ENCODE measurements around the gene COL27A1.

- TF ChIP-seq REST (IDR thresholded peaks at IDR 0.05; ENCODE audit: insufficient read depth in 1 of 2, low read depth in 2 of 2, low read length in 2 of 2) (no peak), POLR2AphosphoS5 (IDR thresholded peaks at IDR 0.05; ENCODE audit: low read depth, low read length) (no peak), TAF1 (IDR thresholded peaks at IDR 0.05; ENCODE audit: borderline replicate concordance, insufficient read depth, low read length) (no peak), SIN3A (IDR thresholded peaks at IDR 0.05; ENCODE audit: borderline replicate concordance, insufficient read depth, low read length) (no peak)
Measured at GRCh38 chr9:114130141-114130540, 25.2 kb upstream of the COL27A1 start.
